ENCODE data around the gene ARMC5. TPM values are rescaled to one million over a fixed set of nuclear protein-coding genes. Genes with fewer than 3 reads are reported as not detected.

ARMC5 gene
- 8.8 TPM for total RNA-seq

GRCh38 chr16:31458844-31459686 is at the start of gene ARMC5:
Gene ARMC5 (plus strand): TSS chr16:31459501. CDS start chr16:31459525, 24 bp downstream.

DNA sequence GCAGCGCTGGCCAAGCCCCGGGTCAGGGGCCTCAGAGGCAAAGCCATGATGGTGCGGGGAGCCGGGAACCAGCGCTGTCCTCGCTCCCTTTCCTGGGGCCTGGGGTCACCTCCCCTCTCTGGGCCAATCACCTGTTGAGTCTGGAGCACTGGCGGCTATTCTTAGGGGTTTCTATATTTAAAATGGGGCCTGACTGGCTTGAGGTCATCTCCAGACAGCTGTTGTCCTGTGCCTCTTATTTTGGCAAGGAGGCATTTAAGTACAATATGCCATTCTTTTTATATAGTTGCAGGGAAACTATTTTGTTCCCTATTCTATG is 31.1 kb upstream of the ARMC5 start, which contains the start of gene COX6A2:
Gene COX6A2, minus strand, starts transcription at position 82 of the 319 bp plus-strand sequence. Its CDS starts 35 bp downstream, at position 47.

DNA sequence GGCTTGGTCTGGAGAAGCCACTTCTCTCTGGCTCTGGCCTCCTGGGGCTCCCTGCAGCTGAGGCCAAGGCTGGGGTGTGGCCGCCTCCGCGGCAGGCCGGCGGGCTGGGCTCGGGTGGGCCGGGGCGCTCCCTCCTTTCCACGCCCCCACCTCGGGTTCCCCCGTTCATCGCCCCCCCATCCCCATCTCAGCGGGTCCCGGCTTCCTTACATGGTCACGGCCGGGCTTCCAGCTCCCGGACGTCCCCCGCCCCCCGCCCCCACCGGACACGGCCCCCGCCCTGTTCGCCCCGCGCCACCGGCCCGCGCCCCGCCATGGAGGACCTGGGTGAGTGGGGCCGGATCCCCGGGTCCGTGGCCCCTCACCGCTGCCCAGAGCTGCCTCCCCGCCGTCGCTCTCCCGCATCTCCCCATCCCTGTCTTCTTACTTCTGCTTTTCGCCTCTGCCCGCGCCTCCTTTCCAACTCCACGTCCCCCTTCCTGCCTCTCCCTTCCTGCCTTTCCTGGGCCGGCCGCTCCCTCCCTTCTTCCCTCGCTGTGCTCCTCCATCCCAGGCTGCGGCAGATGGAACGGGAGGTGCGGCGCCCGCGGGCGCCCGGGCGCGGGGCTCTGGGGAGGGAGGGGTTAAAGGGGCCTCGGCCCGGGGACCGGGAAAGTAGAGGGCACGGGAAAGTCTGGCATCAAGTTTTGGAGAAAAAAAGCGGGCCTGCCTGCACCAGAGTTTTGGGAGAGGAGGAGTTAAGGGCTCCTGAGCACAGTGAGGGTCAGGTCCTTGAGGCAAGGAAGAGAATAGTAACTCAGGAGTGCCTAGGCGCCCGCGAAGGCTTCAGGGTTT is 12.8 kb downstream of the ARMC5 start, which contains the start of gene TGFB1I1:
Gene TGFB1I1, plus strand, starts transcription at position 278 of the 834 bp plus-strand sequence. Its CDS starts 37 bp downstream, at position 315.

GRCh38 chr16:31483081-31483480 is 23.8 kb downstream of the ARMC5 start, which contains the start of gene SLC5A2:
Gene SLC5A2 (plus strand): TSS chr16:31483123. CDS start chr16:31483137, 14 bp downstream.

DNA sequence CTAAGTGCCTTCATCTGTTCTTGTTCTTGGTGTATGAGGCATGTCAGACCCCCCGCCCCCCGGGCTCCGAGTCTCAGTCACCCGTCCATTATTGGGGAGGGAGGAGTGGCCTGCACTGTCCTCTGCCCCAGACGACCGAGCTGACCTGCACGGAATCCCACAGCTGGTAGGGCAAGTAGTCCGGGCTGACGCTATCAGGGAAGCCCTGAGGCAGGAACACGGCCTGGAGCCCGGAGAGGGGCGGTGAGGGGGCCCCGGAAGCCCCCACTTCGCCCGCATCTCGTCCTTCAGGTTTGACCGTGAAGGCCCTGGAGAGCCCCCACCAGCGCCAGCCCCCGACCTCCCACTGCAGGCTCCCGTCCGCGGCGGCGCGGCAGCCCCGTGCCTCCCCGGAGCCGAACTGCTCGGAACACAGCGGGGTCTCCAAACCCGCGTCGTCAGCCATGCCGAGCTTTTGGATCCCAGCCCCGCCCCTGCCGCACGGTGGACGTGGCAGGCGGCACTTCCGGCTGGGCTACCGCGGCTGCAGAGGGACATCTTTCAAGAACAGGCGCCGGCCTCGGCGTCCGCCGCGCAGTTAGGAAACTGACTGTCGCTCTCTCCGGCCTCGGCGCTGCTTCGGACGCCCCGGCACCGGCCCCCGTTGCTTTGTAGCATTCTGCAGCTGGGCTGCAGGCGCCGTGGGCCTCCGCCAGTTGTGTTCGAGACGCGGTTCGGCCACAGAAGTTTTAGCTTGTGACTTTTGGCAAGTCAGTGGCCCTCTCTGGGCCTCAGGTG is 48.8 kb downstream of the ARMC5 start, which contains the start of gene RUSF1:
Gene RUSF1, minus strand, starts transcription at position 463 of the 777 bp plus-strand sequence. Its CDS starts 18 bp downstream, at position 445.

Other genes with a start within 250 kb of the ARMC5 start
- gene TRIM72, start 245.4 kb upstream of the ARMC5 start, total RNA-seq = 0.63 TPM
- gene PYDC1, start 242.4 kb upstream of the ARMC5 start, total RNA-seq = not detected
- 1.3 TPM for gene ITGAM, start 199.5 kb upstream of the ARMC5 start, total RNA-seq
- gene ITGAX, start 104.3 kb upstream of the ARMC5 start, total RNA-seq = 1.3 TPM
- not detected for gene ITGAD, start 66.2 kb upstream of the ARMC5 start, total RNA-seq
- gene COX6A2, start 31.1 kb upstream of the ARMC5 start, total RNA-seq = not detected
- 1.3 TPM for gene ZNF843, start 16.7 kb upstream of the ARMC5 start, total RNA-seq
- gene TGFB1I1, start 12.7 kb downstream of the ARMC5 start, total RNA-seq = 4.1 TPM
- 1.3 TPM for gene SLC5A2, start 23.6 kb downstream of the ARMC5 start, total RNA-seq
- gene RUSF1, start 48.9 kb downstream of the ARMC5 start, total RNA-seq = 47.3 TPM
- gene AHSP, start 68.4 kb downstream of the ARMC5 start, total RNA-seq = 45.7 TPM

Data from parietal lobe (tissue), 1 donor.